ENCODE measurements around the gene STUM.

DNA sequence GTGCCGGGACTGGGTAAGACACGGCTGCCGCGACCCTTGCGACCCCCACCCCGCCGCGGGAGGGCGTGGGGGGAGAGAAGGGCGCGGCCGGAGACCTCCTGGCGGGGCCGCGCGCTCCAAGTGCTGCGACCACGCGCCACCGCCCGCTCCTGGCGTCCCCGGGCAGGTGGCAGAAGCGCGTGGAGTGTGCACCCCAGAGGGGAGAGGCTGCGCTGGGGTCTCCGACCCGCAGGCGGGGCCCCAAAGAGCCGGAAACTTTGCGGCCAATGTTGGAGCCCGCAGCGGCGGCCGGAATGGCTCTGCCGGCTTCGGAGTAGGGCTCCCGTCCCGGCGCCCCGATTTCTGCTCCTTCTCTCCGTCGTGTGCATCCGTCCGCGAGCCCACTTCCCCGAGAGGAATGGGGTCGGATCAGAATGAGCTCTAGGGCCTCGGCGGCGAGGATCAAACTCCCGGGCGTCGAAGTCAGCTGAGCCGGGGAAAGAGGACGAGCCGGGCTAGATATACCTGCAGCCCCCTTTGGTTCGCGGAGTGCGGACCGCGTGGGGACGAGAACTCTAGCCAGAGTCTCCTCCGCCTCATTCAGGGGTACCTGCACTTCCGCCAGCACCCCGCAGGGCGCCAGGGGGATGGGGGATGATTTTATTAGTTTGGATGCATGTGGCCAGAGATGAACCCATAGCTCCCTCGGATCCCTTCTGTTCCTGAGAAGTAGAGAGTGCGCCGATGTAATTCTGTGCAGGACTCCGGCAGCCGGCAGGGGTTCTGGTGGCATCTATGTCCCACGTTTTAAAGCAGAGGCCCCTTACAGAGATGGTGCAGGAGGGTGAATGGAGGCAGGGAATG, 751 bp downstream of the STUM start:
- TF ChIP-seq, protein P1, sequence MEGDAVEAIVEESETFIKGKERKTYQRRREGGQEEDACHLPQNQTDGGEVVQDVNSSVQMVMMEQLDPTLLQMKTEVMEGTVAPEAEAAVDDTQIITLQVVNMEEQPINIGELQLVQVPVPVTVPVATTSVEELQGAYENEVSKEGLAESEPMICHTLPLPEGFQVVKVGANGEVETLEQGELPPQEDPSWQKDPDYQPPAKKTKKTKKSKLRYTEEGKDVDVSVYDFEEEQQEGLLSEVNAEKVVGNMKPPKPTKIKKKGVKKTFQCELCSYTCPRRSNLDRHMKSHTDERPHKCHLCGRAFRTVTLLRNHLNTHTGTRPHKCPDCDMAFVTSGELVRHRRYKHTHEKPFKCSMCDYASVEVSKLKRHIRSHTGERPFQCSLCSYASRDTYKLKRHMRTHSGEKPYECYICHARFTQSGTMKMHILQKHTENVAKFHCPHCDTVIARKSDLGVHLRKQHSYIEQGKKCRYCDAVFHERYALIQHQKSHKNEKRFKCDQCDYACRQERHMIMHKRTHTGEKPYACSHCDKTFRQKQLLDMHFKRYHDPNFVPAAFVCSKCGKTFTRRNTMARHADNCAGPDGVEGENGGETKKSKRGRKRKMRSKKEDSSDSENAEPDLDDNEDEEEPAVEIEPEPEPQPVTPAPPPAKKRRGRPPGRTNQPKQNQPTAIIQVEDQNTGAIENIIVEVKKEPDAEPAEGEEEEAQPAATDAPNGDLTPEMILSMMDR (IDR thresholded peaks at IDR 0.05) = no peak
- no peak for TF ChIP-seq POLR2A (IDR thresholded peaks at IDR 0.05)
